HT1080 (cell line): ENCODE results near the gene C2orf72. TPM values are rescaled to one million over a fixed set of nuclear protein-coding genes. Genes with fewer than 3 reads are reported as not detected.
A peak's percentile ranks its signal among the peaks of the same experiment; 100 is the strongest.
"Not testable (repeated sequence)": the region's sequence is repeated elsewhere in the genome, so short reads cannot be mapped to it uniquely, and the experiment has no call there.

Experiments used
- DNase-seq: peaks from one replicate; pipeline ENCODE4 v3.0.0-alpha.2; 2015; ENCODE audit warnings: low read depth
- polyA plus RNA-seq, 2 experiments: library from polyadenylated mRNA; depleted of rRNA; stranded (reverse); fragments of >200 nt; gene quantifications; 2 replicates each; pipeline ENCODE4 v1.2.3, GENCODE V29; 2015
- total RNA-seq: library from RNA; depleted of rRNA; stranded (reverse); fragments of >200 nt; shearing (Covaris generic); gene quantifications from 2 replicates; pipeline ENCODE4 v1.2.3, GENCODE V29; 2014; rRNA removed

The C2orf72 gene
- 0.43 and 3.0 TPM in 2 replicates for total RNA-seq
- 0.02 and 0.15 TPM in 2 replicates for polyA plus RNA-seq (2015; cell fraction: cytosol; rRNA removed)
- 0.25 and 0.68 TPM in 2 replicates for polyA plus RNA-seq (2015; cell fraction: nucleus; rRNA removed)

- DNase-seq, result no peak
These were observed at the start of gene C2orf72 for GRCh38 chr2:231037202-231037730. TSS of gene C2orf72 (plus strand) at chr2:231037523. CDS start at chr2:231037566, 43 bp downstream.

- DNase-seq, result no peak
These were observed 47.6 kb upstream of the C2orf72 start for GRCh38 chr2:230989731-230990130.

DNA sequence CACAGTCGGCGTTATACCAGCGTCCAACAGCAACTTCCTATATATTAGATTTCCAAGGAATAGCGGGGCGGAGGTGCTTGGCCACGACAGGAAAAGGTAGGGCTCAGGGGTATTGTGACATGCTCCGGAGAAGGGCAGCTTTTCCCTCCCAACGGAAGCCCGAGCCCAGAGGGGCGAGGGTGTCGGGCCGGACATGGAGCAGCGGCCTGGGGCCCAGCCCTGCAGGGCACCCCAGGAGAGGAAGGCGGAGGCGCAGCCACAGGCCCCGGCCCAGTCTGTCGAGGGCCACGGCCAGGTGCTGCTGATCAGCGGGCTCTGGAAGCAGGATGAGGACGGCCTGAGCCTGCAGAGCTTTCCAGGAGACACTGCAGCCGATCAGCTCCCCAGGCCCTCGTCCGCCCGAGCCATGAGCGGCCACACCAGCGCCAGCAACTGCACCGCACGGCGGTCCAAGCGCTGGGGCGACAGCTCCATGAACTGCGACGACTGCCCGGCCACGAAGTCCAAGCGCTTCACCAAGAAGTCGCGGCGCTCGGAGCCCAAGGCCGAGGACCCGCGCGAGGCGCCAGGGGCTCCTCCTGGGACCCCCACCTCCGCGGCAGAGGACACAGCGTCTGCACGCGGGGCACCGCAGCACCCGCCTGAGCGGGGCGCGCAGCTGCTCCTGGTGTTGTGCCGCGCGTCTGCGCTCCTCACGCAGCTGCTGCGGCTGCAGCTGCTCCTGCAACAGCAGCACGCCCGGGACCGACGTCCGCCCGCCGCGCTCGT lies 47.0 kb upstream of the C2orf72 start:
- DNase-seq, result no peak

GRCh38 chr2:230990899-230991150 lies 46.5 kb upstream of the C2orf72 start:
- no peak for DNase-seq

- DNase-seq, result no peak
These were observed 45.7 kb upstream of the C2orf72 start for GRCh38 chr2:230991598-230991997.

DNA sequence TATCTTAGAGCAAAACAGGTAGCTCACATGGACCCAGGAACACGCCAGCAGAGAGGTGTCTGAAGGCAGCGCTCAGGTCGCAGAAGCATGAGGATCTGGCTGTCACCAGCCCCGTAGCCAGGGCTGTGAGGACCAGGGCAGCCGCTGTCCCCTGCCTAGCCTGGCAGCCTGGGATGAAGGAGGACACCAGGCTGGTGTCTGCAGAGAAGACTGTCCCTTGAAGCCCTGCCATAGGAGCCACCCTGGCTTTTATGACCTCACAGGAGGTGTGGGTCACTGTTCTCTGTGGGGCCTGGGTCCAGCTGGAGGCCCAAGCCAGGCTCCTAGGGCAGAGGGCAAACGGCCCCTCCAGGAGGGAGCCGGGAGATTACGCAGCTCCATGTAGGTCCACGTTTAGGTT lies 41.5 kb upstream of the C2orf72 start, which contains the start of gene SPATA3:
Gene SPATA3 (plus strand): TSS at position 301 of the 400 bp plus-strand sequence. CDS start 113 bp downstream, outside the sequence.
- DNase-seq, result no peak

DNA sequence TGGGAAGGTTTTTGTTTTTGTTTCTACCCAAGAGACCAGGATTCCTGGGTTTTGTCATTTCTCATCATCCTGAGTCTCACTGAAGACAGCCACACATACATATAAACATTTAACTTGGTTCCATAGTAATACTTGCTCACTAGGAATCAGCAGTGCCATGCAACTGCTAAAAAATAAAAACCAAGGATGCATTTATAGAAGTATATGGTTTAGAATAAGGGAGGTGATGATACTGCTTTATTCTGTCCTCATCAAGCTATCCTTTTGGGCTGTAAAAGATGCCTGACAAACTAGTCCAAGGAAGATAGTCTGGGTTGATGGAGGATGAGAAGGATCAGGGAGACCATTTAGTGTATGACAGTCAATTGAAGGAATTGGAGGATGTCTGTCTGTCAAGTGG lies 40.7 kb upstream of the C2orf72 start:
- no peak for DNase-seq

GRCh38 chr2:230998882-230999281 lies 38.4 kb upstream of the C2orf72 start:
- no peak for DNase-seq

- no peak for DNase-seq
These were observed 37.8 kb upstream of the C2orf72 start for GRCh38 chr2:230999477-230999876.

DNA sequence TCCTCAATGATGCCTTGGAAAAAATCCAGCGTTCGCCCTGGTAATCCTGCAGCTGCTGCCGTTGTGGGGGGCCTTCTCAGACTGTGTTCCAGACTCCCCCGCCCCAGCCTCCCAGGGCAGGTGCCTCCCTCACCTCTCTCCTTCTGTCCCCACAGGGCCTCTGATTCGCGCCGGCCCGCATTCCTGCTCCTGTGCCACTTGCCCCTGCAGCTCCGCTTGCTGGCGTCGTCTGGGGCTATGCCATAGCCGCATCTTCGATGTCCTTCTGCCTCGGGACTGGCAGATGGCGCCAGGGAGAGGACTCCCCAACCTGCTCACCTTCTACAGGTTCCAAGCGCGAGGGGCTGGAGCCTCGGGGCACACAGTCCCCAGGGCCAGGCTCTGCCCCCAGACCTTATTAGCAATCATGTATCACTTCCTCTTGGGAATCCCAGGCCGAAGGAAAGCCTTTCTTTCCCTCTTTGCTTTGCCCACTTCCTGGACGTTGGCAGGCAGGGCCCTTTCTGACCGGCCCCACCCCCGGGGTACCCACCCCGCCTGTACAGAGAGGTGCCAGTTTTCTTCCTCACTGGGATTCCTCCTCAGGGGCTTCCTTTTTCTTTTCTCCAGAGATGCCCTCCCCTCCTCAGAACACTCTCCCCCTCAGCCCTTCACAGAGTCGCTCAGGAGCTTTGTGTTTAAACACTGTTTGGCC lies 37.0 kb upstream of the C2orf72 start:
- peak; percentile 16 for DNase-seq

- no peak for DNase-seq
These were observed 36.3 kb upstream of the C2orf72 start for GRCh38 chr2:231001036-231001435.

DNA sequence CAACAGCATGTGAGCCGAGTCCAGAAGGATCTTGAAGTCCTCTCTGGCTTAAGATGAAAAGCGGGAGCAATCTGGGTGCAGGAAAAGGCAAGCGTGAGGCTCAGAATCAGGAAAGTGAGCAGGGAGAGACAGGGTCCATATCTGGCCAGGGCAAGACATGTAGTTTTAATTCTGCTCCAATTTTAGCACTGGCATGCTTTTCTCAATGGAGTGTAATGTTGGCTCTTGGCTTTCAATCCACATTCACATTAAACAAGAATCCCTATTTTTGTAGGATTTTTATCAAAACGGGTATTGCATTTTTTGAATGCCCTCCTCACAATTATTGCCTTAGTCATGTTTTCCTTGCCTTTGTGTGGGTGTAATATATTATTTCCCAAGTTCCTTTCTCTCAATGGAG lies 35.4 kb upstream of the C2orf72 start:
- no peak for DNase-seq

DNA sequence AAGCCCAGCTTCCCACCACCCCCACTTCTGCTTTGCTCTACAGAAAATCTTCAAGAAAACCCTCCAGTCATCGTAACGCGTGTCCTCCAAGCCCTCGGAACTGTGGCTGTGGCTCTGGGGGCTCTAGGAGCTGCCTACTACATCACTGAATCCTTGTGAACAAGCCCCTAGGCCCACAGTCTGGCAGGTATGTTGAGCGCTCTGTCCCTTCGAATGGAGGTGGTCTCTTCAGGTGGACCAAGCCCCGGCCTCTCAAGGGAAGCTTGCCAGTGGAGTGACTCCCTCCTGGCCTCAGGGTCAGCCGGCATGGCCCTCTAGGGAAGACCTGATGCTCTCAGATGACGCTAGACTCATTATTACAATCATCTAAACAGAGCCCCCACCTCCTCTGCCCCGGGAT lies 34.7 kb upstream of the C2orf72 start:
- no peak for DNase-seq

DNA sequence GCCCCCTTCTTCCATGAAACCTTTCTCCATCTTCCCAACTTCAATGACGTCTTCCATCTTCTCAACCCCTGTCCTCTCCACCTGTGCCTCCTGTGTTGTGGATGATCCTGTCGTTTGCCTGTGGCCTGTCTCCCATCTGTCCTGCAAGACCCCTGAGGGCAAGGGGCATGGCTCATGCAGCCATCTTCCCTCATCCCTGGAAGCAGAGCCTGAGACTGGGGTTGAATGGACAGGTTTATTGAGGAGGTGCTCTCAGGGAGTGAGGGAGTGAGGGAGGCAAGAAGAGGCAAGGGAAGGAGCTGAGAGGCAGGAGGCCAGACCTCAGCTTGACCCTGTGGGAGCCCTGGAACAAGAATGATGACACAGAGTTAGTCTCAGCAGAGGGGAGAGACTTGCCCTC lies 34.1 kb upstream of the C2orf72 start:
- no peak for DNase-seq

GRCh38 chr2:231004930-231005329 lies 32.4 kb upstream of the C2orf72 start:
- DNase-seq, result not testable (repeated sequence)

- no peak for DNase-seq
These were observed 29.8 kb upstream of the C2orf72 start for GRCh38 chr2:231007286-231008098.

GRCh38 chr2:231008131-231008530 lies 29.2 kb upstream of the C2orf72 start:
- no peak for DNase-seq

DNA sequence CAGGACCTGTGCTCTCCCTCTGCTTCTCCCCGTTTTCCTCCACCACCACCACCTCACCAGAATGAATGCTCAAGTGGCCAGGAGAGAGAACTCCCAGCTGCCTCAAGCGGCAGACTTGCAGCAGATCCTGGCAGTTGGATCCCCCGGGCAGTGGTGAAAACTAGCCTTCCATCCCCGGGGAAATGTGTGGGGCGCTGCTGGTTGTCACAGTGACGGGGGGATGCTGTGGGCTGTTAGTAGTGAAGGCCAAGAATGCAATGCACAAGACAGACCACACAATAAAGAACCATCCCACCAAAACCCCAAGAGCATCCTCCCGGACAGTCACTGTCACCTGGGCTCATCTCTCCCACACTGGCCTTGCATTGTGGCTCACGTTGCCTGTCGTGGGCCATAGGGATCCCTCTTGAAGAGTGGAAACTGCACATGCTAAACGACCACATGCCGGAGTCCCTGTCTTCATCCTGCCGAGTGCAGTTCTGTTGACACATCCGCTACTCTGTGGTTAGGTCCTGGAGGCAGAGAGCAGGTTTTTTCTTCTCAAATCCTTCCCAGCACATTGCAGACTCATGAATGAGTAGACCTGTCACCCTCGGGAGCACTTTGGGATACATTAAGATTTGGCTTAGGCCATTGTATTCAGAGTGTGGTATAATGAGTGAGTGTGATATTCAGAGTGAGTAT lies 27.9 kb upstream of the C2orf72 start:
- DNase-seq, result no peak

DNA sequence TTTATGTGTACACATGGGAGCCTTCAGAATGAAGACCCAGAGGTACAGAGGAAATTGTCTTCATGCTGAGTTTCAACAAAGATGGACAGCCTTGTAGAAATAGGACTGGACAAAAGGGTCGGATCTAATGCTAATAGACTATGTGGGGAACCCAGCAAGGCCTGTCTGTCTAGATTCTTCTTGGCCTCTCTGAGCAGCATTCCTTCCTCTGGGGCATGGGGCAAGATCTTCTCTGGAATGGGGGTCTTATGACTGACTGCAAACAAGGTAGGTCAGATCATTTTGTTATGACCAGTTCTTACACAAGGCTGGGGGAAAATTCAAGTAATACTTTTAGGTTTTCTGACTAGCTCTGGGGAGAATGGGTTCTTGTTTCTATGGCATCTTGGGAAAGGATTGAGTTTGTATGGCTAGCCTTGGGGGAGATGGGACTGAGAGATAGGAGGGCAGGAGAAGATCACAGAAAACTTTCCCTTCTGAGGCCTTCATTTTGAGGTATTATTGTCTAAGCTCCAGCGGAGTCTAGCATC lies 27.1 kb upstream of the C2orf72 start:
- no peak for DNase-seq

DNA sequence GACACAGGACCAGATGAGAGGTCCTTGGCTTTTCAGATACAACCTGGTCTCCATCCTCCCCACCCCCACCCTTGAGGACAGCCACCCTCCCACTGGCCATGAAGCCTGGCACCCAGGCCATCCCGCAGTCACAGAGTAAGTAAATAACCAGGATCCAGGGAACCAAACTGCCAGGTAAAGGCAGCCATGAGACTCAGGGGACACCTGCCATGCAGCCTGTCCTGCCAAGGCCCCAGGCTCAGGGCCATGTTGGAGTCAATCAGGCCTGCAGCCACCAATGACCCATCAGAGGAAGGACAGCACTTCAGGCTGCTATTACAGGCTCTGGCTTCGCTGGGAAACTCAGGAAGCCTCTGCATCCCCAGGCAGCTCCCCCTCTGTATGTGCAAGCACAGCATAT lies 25.8 kb upstream of the C2orf72 start:
- DNase-seq, result no peak

DNA sequence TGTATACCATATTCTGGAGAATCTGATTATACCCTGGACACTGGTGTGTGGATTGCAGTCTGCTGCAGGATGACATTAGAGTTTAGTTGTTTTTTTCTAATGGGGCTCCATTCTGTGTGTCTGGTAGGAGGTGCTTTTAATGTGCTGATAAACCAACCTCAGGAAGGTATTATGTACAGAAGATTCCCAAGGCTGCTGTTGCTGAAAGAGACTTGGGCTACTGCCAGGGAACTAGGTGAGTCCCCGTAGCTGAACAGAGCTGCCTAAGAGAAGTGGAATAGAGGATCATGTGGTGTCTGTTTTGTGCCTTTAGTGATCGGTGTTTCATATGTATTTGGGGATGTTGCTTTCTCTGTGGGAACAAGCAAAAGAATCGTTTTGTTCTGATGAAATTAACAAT lies 24.9 kb upstream of the C2orf72 start:
- DNase-seq, result no peak
